Right lobe of liver (tissue), 4 donors: ENCODE results near the gene NPPC.

Source experiments
- POLR2A ChIP-seq: fragments of 450-650 bp; IDR thresholded peaks from one replicate; pipeline ENCODE4 v1.6.1; 2017; ENCODE audit warnings: antibody characterized with exemption, mild to moderate bottlenecking
- TF ChIP-seq, protein P1 (sequence below), 4 donors: fragments of 200-600 bp in 3 of 4; fragments of 450-650 bp in 1 of 4; IDR thresholded peaks; one replicate each; pipeline versions ENCODE4 v1.5.1 to v1.8.0; 2016 to 2022; ENCODE audit warnings: antibody characterized with exemption in 4 of 4, mild to moderate bottlenecking in 2 of 4
- donor health status: DM: no; HTN: no; CAD: no.
- donor health status: DM: no; HTN: no; CAD: no.
- donor health status: DM: no; HTN: yes; CAD: no.

DNA sequence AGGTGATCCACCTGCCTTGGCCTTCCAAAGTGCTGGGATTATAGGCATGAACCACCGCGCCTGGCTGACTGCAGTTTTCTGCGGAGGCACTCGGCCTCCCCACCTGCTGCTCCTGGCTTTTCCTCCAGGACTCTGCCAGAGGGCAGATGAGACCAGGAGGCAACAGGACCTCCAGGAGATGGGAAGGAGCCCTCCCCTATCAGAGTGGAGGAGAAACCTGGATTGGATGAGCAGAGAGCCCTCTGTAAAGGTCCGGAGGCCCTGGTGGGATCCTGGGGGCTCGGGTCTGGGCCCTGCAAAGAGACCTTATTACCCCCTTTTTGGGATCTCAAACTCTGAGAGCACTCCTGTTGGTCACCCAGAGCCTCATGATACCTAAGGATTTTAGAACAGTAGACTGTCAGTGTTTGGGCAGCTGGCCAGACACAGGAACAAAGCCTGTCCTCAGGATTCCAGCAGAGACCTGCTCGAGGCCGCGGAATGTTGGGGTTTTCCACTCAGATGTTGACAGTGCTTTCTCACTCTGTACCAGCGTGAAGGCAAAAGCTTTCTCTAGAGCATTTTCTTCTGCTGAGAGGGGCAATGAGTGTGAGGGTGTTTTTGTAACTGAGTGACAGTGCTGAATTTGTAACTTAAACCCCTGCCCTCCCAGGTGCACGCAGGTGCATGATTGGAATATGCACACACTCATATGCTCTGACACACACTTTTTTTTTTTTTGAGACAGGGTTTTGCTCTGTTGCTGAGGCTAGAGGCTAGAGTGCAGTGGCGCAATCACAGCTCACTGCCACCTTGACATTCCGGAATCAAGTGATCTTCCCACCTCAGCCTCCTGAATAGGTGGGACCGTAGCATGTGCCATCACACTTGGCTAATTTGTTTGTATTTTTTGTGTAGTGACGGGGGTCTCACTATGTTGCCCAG lies 48.4 kb downstream of the NPPC start:
- TF ChIP-seq POLR2A: no peak
- TF ChIP-seq, protein P1, sequence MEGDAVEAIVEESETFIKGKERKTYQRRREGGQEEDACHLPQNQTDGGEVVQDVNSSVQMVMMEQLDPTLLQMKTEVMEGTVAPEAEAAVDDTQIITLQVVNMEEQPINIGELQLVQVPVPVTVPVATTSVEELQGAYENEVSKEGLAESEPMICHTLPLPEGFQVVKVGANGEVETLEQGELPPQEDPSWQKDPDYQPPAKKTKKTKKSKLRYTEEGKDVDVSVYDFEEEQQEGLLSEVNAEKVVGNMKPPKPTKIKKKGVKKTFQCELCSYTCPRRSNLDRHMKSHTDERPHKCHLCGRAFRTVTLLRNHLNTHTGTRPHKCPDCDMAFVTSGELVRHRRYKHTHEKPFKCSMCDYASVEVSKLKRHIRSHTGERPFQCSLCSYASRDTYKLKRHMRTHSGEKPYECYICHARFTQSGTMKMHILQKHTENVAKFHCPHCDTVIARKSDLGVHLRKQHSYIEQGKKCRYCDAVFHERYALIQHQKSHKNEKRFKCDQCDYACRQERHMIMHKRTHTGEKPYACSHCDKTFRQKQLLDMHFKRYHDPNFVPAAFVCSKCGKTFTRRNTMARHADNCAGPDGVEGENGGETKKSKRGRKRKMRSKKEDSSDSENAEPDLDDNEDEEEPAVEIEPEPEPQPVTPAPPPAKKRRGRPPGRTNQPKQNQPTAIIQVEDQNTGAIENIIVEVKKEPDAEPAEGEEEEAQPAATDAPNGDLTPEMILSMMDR (IDR thresholded peaks at IDR 0.05): no peak
